Measurements from ENCODE around the gene RILPL1.
A peak's percentile ranks its signal among the peaks of the same experiment; 100 is the strongest.
"Not testable (repeated sequence)": the region's sequence is repeated elsewhere in the genome, so short reads cannot be mapped to it uniquely, and the experiment has no call there.

The RILPL1 gene

DNA sequence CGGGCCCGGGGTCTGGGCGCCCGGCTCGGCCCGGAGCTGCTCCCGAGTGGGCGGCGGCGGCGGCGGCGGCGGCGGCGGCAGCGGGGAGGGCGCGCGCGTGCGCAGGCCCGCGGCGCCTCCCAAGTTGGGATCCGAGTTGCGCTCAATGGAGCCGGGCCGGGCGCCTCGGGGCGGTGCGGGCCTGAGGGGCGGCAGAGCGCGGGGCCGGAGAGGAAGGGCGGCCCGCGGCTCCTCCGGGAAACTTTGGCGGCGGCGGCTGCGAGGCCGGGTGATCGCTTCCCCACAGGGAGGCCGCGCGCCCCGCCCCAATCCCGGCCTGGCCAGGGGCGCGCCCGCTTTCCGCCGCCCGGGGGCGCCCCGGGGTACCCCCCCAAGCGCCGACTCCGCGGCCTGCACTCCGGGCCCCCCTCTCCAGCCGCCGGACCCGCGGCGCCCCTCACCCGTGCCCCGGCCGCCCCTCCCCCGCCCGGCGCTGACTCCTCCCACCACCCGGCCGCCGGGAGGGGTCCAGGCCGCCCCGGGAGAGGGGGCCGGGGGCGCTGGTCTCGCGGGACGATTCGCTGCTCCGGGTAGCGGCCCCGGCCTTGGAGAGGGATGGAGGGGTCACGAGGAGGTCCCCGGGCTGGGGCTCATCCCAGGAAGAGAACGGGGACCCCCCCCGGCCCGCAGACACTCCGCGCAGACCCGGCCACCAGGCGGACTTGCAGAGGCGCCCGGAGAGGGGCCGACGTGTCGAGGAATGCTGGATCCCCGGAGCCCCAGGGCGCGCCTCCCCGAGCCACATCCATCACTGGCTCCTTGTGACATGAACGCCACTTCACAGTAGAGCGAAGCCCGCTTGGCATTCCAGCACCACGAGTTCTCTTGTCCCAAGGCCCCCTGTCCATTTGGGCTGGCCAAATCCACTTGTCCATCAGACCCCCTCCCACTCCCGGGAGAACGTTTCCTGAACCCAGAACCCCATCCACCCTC is at the start of gene RILPL1:
Gene RILPL1 (minus strand): TSS at position 48 of the 972 bp plus-strand sequence. CDS start 237 bp downstream, outside the sequence.
- peak; percentile 10 to 55 (median 34) for DNase-seq (ENCODE audit: low read depth in 3 of 3)

DNA sequence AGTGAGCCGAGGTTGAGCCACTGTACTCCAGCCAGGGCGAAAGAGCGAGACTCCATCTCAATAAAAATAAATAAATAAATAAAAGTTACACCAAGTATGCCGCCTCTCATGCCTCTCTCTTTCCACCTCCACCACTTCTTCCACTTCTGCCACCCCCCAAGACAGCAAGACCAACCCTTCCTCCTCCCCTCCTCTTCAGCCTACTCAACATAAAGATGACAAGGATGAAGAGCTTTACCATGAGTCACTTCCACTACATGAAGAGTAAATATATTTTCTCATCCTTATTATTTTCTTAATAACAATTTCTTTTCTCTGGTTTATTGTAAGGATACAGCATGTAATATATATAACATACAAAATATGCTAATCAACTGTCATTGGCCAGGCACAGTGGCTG is 47.3 kb upstream of the RILPL1 start:
- DNase-seq (ENCODE audit: low read depth in 3 of 3): no peak

GRCh38 chr12:123578829-123579228 is 45.3 kb upstream of the RILPL1 start:
- DNase-seq (ENCODE audit: low read depth in 3 of 3): not testable (repeated sequence)

- DNase-seq (ENCODE audit: low read depth in 3 of 3): no peak
These were observed 44.7 kb upstream of the RILPL1 start for GRCh38 chr12:123578243-123578642.

- DNase-seq (ENCODE audit: low read depth in 3 of 3): no peak
These were observed 43.1 kb upstream of the RILPL1 start for GRCh38 chr12:123576611-123577010.

- DNase-seq (ENCODE audit: low read depth in 3 of 3): no peak
These were observed 40.4 kb upstream of the RILPL1 start for GRCh38 chr12:123573870-123574269.

DNA sequence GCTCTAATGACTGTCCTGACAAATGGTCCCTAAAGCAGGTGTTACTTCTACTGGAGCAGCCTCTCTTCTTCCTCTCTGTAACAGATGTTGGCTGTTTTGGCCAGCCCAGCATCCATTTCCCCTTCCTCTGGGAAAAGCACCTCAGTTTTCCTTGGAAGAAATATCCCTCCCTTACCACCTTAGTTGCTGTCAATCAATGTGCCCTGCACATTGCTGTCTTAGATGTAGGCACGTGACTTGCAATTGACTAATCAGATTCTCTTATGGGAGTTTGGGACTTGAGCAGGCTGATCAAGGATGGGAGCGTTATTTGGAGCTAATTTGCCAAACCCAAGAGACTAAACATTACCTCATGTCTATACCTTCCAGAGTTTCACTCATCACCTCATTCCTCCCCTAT is 38.9 kb upstream of the RILPL1 start:
- DNase-seq (ENCODE audit: low read depth in 3 of 3): no peak

- no peak for DNase-seq (ENCODE audit: low read depth in 3 of 3)
These were observed 37.9 kb upstream of the RILPL1 start for GRCh38 chr12:123571343-123571813.

- DNase-seq (ENCODE audit: low read depth in 3 of 3): no peak
These were observed 25.9 kb upstream of the RILPL1 start for GRCh38 chr12:123559468-123559867.

GRCh38 chr12:123558487-123558886 is 25.0 kb upstream of the RILPL1 start:
- not testable (repeated sequence) for DNase-seq (ENCODE audit: low read depth in 3 of 3)

DNA sequence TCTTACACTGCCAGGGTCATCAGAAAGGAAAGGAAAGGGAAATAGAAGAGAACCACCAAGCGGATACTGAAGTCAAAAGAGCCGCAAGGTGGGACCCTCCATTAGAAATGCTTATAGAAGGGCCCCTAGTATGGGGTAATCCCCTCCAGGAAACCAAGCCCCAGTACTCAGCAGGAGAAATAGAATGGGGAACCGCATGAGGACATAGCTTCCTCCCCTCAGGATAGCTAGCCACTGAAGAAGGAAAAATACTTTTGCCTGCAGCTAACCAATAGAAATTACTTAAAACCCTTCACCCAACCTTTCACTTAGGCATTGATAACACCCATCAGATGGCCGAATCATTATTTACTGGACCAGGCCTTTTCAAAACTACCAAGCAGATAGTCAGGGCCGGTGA is 21.3 kb upstream of the RILPL1 start:
- DNase-seq (ENCODE audit: low read depth in 3 of 3): not testable (repeated sequence)

- not testable (repeated sequence) for DNase-seq (ENCODE audit: low read depth in 3 of 3)
These were observed 20.6 kb upstream of the RILPL1 start for GRCh38 chr12:123554136-123554535.

GRCh38 chr12:123550700-123551099 is 17.2 kb upstream of the RILPL1 start:
- DNase-seq (ENCODE audit: low read depth in 3 of 3): no peak

- DNase-seq (ENCODE audit: low read depth in 3 of 3): no peak
These were observed 14.6 kb upstream of the RILPL1 start for GRCh38 chr12:123548107-123548506.

- no peak for DNase-seq (ENCODE audit: low read depth in 3 of 3)
These were observed 12.8 kb upstream of the RILPL1 start for GRCh38 chr12:123546281-123546680.

DNA sequence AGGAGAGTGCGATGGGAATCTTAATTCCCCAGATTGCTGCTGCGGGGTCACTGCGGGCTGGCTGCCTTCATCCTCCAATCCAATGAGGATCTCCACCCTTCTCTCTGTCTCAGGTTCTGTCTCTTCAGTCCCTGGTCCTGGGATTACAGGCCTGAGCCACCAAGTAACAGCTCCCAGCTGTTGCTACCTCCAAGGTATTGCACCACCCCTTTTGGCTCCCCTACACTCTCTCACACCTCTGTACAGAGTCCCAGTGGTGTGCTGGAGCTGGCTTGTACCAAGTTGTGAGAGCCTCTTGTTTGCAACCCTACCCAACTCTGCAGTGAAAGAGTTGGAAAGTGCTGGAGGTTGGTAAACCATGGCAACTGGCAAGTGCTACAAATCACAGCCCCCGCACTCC is 10.0 kb upstream of the RILPL1 start:
- no peak for DNase-seq (ENCODE audit: low read depth in 3 of 3)

DNA sequence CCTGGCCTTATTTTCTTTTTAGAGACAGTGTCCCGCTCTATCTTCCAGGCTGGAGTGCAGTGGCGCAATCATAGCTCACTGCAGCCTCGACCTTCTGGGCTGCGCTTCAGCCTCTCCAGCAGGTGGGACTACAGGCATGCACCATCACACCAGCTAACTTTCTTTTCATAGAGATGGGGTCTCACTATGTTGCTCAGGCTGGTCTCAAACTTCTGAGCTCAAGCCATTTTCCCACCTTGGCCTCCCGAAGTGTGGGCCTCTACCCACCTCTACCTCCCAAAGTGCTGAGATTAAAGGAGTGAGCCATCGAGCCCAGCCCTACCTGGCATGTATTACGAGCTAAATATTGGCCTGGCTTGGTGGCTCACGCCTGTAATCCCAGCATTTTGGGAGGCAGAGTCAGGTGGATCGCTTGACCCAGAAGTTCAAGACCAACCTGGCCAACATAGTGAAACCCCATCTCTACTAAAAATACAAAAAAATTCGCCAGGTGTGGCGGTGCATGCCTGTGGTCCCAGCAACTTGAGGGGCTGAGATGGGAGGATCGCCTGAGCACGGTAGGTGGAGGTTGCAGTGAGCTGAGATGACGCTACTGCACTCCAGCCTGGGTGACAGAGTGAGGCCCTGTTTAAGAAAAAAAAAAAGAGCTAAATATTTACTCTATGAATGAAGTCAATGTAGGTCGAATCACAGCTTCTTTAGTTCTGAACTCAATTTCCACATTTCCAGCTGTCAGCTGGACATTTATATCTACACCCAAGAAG is 7.6 kb upstream of the RILPL1 start:
- no peak for DNase-seq (ENCODE audit: low read depth in 3 of 3)

- not testable (repeated sequence) for DNase-seq (ENCODE audit: low read depth in 3 of 3)
These were observed 2.4 kb upstream of the RILPL1 start for GRCh38 chr12:123535952-123536351.

DNA sequence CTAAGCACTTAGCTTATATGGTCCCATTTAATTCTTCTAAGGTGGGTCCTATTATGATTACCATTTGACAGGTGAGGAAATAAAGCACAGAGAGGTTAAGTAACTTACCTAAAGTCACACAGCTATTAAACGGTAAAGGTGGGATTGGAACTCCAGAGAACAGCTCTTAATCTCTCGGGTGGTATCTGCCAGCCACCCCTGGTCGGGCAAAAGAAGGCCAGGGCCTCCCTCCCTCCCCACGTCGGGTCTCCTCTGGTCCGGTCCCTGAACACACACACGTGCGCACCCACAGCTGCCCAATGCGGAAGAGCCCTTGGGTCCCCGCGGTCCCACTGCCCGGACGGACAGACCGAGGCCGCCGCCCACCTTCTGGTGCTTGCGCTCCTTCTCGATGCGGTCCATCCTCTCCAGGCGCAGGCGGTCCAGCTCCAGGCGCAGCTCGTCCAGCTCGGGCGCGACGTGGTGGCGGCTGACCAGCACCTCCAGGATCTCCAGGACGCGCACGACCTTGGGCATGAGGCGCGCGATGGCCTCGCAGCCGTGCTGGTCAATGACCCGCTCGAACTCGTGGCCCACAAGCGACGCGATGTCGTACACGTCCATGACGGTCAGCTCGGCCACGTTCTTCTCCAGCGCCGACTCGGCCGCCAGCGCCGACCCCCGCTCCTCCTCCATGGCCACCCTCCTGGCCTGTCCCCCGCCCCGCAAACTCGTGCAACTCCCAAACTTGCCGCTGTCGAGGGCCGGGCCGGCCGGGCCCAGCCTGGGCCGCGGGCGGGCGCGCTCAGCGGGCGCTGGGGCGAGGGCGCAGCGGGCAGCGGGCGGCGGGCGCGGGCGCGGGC is 490 bp downstream of the RILPL1 start:
- DNase-seq (ENCODE audit: low read depth in 3 of 3): no peak

DNA sequence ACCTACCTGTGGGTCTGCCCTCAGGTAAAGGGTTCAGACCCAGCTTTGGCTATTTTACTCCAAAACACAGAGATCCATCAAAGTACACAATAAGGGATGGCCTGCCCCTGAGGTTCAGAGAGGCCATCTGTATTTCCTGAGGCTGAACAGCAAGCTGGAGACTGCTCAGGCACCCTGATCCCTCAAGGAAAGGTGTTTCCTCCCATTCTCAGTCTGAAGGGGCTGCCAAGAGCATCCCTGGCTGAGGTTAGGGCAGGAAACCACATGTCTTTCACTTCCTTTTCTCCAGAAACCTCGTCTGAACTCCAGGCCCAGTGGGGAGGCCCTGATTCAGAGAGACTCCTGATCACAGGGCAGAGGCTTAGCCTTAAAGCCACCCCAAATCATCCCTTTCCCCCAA is 1.5 kb downstream of the RILPL1 start:
- DNase-seq (ENCODE audit: low read depth in 3 of 3): no peak

GRCh38 chr12:123531091-123531490 is 2.4 kb downstream of the RILPL1 start:
- no peak for DNase-seq (ENCODE audit: low read depth in 3 of 3)

- DNase-seq (ENCODE audit: low read depth in 3 of 3): no peak
These were observed 2.9 kb downstream of the RILPL1 start for GRCh38 chr12:123530668-123531067.

All from stimulated activated CD4-positive, alpha-beta T cell treated with anti-CD3 and anti-CD28 coated beads, TNF-alpha, amount 100 ng/mL, for 4 hours (primary cell).